GM21576 (cell line): Measurements from ENCODE around the gene XYLB.

Experiments used
- ATAC-seq: cut with Tn5 transposase; IDR thresholded peaks from one replicate; pipeline ENCODE4 v1.9.1; 2021; ENCODE audit warnings: mild to moderate bottlenecking, moderate library complexity; ENCODE audit not compliant: unreplicated experiment

Gene XYLB

GRCh38 chr3:38361496-38361895 lies 14.9 kb downstream of the XYLB start:
- ATAC-seq, result no peak

GRCh38 chr3:38362825-38363224 lies 16.2 kb downstream of the XYLB start:
- no peak for ATAC-seq

GRCh38 chr3:38364721-38365400 lies 18.3 kb downstream of the XYLB start:
- ATAC-seq, result no peak

- no peak for ATAC-seq
Measured at GRCh38 chr3:38365469-38366062, 19.0 kb downstream of the XYLB start.

- no peak for ATAC-seq
Measured at GRCh38 chr3:38366082-38366481, 19.5 kb downstream of the XYLB start.

- no peak for ATAC-seq
Measured at GRCh38 chr3:38367779-38368178, 21.2 kb downstream of the XYLB start.

GRCh38 chr3:38368238-38368637 lies 21.7 kb downstream of the XYLB start:
- ATAC-seq, result no peak

- ATAC-seq, result no peak
Measured at GRCh38 chr3:38369186-38369585, 22.6 kb downstream of the XYLB start.

- no peak for ATAC-seq
Measured at GRCh38 chr3:38370149-38370548, 23.6 kb downstream of the XYLB start.

GRCh38 chr3:38370861-38371260 lies 24.3 kb downstream of the XYLB start:
- no peak for ATAC-seq

GRCh38 chr3:38371541-38372213 lies 25.1 kb downstream of the XYLB start:
- no peak for ATAC-seq

GRCh38 chr3:38372214-38372601 lies 25.6 kb downstream of the XYLB start:
- ATAC-seq, result no peak

GRCh38 chr3:38374221-38374620 lies 27.6 kb downstream of the XYLB start:
- ATAC-seq, result no peak

- ATAC-seq, result no peak
Measured at GRCh38 chr3:38375072-38375471, 28.5 kb downstream of the XYLB start.

- no peak for ATAC-seq
Measured at GRCh38 chr3:38375488-38376097, 29.0 kb downstream of the XYLB start.

GRCh38 chr3:38376098-38376816 lies 29.7 kb downstream of the XYLB start:
- no peak for ATAC-seq

GRCh38 chr3:38379201-38379770 lies 32.7 kb downstream of the XYLB start:
- ATAC-seq, result no peak

- no peak for ATAC-seq
Measured at GRCh38 chr3:38382506-38383080, 36.0 kb downstream of the XYLB start.

- ATAC-seq, result no peak
Measured at GRCh38 chr3:38383156-38383875, 36.7 kb downstream of the XYLB start.
